GM11168 (cell line): ENCODE measurements around the gene JAM2.
"Not testable (repeated sequence)": the region's sequence is repeated elsewhere in the genome, so short reads cannot be mapped to it uniquely, and the experiment has no call there.

Experiments
- in situ Hi-C: fragments of 300-500 bp; cut with MboI; formaldehyde crosslinking; loops from one replicate; pipeline ENCODE4 v1.12.0; 2022; ENCODE audit warnings: low sequenced_read_pairs; ENCODE audit not compliant: unreplicated experiment

Gene JAM2, protein sequence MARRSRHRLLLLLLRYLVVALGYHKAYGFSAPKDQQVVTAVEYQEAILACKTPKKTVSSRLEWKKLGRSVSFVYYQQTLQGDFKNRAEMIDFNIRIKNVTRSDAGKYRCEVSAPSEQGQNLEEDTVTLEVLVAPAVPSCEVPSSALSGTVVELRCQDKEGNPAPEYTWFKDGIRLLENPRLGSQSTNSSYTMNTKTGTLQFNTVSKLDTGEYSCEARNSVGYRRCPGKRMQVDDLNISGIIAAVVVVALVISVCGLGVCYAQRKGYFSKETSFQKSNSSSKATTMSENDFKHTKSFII

DNA sequence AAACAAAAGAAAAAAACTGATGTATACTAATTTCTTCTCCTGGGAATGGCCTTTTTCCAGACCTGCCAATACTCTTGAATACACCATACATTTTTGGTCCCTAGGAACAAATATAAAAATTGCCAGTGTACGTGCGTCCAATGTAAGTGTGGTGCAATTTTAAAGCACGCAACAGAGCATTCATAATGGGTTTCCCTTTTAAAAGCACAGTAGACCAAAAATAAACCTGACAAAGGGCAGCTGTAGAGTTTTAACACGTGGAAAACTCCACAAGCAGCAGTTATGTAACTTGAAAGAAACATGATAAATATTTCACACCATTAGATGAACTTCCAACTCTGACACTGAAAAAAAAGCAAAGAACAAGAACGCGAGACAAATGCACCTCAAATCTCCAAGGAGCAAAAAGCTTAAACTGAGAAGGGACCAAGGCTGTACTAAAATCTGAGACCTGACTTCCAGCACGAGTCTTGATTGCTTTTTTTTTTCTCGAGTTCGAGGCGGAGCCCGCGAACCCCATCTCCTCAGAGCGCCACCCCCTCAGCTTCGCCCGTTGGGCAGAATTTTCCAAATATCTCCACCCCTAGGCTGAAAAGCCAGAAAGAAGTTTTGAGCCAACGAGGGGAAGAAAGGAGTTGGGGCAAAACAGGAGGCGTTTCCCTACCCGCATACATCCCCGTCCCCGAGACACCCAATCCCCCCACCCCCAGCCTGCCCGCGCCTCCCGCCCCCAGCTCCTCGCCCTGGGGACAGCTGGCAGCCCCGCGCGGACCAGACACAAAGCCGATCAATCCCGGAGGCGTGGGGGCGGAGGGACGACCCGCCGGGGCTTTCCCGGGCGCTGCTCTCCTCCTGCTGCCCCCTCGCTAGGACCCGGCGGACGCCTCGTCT, at the start of gene JAM2:
Gene JAM2 (plus strand): TSS at position 599 of the 891 bp plus-strand sequence. CDS start 564 bp downstream, outside the sequence.
- in situ Hi-C loops = no loop called here

DNA sequence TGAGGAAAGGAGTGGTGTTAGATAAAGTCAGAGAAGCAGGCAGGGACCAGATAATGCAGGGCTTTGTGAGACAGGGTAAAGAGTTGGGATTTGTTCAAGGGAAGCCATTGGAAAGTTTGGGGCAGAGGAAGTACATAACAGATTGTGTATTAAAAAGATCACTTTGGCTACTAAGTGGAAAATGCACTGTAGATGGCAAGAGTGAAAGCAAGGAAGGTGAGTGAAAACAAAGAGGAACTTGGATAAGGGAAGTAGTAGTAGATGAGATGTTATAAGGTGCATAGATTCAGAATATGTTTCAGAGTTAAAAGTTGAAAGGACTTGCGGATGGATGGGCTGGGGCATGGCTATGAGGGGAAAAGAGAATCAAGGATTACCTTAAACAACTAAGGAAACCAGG, 49.2 kb upstream of the JAM2 start:
- in situ Hi-C loops = no loop called here

DNA sequence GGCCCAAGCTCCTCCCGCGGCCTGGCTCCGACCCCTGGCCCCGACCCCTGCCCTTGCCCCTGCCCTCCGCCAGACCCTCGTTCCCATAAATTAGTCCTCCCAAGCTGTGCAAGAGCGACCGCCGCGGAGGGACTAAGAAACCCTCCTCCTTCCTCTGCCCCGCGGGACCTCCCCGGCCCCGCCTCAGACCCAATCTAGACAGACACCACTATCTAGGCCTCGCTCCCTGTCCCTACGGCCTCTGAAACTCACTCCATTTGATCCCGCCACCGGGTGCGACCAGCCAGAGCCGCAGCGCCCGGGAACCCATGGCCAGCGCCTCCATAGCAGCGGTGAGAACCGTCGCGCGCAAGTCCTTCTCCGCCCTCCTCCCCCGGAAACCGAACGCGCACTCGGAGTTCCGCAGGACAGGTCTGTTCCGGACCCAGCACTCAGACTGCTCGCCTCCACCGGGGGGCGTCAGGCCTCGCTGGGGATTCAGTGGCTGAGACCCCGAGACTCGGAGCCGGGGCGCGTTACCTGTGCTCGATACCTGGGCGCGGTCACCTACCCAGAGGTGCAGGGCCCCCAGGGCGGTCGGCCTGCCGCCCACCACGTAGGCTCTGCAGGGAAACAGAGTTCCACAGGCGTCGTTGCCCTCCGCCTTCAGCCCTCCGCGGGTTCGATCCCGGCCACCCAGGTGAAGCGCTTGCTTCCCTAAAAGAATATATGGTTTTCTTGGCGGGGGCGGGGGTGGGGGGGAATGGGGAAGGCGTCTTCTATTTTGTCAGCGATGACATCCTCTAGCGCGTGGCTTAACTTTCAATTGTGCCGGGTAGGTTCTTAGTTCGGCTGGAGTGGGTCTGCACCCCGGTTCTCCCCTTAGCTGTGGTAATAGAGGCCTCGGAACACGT, 31.7 kb upstream of the JAM2 start, which contains the start of gene MRPL39:
Gene MRPL39 (minus strand): TSS at position 331 of the 893 bp plus-strand sequence. CDS start 6 bp downstream, at position 325.
- in situ Hi-C loops = loop anchor here (25.0 kb wide), 1 partner anchor 255 kb away; no protein-coding TSS in a partner anchor

DNA sequence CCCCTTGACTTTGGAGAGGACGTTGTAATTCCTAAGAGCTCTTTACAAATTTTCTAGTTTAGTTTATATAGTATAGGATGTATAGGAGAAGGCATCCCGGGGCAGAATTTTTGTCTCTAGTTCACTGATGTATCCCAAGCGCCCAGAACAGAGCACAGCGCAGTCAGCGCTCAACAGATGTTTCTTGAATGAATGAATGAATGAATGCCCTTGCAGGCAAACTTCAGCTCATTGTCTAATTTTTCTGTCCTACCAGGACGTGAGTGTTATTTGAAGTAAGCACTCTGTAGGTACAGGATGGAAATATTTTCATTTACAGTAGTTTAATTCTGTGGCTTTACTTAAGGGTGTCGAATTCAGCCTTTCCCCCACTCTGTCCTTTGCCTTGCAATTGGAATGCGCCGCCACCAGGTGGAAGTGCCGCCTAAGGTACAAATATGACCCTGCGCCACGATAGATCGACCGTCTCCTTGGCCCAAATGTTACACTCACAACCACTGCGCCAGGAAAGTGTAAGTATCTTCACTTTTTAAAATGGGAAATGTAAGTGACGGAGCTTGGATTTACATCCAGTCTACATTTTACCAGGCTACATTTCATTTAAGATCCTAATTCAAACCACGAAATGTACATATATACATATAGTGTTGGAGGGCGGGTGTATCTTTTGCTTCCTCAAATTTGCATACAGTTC, 30.9 kb upstream of the JAM2 start:
- in situ Hi-C loops = loop anchor here (25.0 kb wide), 1 partner anchor 254 kb away; no protein-coding TSS in a partner anchor

DNA sequence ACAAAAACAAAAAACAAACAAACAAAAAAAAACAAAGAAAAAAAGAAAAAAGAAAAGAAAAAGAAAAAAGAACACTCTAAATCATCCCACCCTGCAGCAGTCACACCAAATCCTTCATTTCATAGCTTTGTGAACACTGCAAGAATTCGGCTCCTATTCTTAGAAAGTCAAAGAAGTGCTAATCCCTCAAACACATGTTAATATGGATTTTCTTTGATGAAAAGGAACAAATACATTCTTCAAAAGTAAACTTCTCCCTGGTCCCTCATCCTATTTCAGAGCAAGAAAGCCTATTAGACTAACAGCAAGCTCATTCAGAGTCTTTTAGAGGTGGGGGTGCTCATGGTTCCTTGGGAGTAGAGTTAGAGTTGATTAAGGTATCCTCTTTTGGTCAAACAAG, 24.6 kb upstream of the JAM2 start:
- in situ Hi-C loops = loop anchor here (5.0 to 25.0 kb wide), 2 partner anchors 93 to 248 kb away; no protein-coding TSS in a partner anchor

DNA sequence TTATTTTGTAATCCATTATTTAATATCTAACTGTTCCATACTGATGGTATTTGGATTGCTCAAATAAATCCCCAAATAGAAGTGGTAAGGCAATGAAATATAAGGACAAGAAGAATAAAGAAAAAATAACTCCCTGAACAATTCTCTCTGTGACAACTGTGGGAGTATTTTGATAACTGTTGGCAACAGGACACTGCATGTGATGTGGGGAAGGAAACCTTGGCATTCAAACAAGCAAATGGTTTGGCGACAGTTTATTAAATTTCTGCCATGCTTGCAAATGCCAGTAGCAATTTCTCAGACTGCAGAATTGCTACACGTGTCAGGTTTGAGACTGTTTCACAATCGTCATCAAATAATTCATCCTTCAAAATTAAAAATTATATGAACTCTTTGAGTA, 23.2 kb upstream of the JAM2 start:
- in situ Hi-C loops = loop anchor here (25.0 kb wide), 1 partner anchor 246 kb away; no protein-coding TSS in a partner anchor

DNA sequence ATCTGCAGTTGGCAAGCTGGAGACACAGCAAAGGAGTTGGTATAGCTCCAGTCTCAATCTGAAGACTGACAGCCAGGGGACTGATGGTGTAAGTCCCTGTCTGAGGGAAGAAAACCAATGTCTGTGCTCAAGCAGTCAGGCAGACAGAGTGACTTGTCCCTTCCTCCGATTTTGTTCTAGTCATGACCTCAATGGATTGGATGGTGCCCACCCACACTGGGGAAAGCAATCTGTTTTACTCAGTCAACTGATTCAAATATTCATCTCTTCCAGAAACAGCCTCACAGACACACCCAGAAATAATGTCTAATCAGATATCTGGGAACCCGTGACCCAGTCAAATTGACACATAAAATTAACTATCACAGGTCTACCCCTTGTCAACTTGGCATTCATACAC, 19.9 kb upstream of the JAM2 start:
- in situ Hi-C loops = loop anchor here (25.0 kb wide), 1 partner anchor 243 kb away; no protein-coding TSS in a partner anchor

DNA sequence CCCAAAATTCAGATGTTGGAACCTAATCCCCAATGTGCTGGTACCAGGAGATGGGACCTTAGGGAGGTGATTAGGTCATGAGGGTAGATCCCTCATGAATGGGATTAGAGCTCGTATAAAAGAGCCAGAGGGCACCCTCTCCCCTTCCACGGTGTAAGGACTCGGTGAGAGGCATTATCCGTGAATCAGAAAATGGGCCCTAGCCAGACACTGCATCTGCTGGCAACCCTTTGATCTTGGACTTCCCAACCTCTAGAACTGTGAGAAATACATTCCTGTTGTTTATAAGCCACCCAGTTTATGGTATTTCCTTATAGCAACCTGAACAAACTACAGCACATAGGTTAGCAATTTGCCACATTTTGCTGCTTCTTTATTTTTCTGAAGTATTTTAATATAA, 14.5 kb upstream of the JAM2 start:
- in situ Hi-C loops = loop anchor here (25.0 kb wide), 1 partner anchor 238 kb away; no protein-coding TSS in a partner anchor

DNA sequence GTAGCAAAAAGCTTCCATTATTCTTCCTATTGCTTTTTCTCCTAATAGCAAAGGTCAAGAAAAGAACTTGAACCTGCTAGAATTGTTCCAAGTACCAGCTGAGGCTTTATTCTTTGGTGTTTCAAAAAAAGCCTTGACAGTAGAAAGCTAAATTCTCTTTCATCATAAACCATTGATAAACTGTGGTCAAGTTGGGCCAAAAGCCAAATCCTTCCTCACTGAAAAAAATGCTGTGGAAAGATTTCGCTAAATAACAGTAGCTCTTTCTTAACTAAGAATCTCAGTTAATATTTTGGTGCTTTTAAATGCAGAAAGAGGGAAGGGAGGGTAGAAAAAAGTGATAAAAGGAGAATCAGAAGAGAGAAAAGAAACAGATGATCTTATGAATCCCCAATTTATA, 14.0 kb upstream of the JAM2 start:
- in situ Hi-C loops = no loop called here

DNA sequence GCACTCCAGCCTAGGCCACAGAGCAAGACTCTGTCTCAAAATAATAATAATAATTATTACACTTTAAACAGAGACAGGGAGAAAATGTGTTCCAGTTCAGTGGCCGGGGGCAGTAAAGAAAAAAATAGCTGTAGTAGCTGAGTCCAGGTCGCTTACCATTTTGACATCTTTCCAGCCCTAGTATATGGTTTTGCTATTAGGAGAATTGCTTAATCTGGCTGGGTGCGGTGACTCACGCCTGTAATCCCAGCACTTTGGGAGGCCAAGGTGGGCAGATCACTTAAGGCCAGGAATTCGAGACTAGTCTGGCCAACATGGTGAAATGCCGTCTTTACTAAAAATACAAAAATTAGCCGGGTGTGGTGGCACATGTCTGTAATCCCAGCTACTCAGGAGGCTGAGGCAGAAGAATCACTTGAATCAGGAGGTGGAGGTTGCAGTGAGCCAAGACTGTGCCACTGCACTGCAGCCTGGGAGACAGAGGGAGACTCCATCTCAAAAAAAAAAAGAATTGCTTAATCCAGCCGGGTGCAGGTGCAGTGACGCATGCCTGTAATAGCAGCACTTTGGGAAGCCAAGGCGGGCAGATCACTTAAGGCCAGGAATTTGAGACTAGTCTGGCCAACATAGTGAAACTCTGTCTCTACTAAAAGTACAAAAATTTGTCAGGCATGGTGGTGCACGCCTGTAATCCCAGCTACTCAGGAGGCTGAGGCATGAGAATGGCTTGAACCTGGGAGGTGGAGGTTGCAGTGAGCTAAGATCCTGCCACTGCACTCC, 13.1 kb upstream of the JAM2 start:
- in situ Hi-C loops = not testable (repeated sequence)

DNA sequence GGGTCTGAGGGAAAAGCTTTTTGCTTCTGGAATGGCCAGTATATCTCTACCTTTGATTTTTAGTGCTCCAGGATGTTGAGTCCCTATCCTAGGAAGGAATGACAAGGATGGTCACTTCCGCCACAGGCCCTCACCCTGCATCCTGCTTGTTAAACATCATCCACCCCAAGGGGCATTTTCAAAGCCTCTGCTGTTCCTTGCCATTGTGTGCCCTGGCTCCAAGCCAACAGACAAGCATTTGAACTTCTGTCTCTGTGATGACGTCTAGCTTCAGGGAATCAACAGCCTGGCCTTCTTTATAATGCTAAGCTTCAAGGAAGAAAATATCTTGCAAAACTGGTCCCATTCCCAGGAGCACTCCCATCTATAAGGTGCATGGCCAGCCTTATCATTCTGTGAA, 12.3 kb upstream of the JAM2 start:
- in situ Hi-C loops = no loop called here

DNA sequence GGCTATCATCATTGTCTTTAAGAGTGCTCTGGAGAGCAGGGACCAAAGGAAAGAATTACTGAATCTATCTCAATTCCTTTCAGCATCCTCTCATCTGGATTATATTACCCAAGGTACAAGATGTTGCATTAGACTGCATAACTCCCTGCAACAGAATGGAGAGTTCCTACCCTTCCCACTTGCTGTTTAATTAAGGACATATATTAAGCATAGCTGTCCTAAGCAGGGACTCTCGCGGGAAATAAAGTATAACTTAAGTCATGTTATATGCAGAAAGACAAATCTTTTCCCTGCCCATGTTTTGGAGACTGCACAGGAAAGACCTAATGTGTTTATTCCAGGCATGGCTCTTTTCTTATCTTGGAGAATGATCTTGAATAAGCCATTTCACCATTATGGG, 6.8 kb upstream of the JAM2 start:
- in situ Hi-C loops = no loop called here

DNA sequence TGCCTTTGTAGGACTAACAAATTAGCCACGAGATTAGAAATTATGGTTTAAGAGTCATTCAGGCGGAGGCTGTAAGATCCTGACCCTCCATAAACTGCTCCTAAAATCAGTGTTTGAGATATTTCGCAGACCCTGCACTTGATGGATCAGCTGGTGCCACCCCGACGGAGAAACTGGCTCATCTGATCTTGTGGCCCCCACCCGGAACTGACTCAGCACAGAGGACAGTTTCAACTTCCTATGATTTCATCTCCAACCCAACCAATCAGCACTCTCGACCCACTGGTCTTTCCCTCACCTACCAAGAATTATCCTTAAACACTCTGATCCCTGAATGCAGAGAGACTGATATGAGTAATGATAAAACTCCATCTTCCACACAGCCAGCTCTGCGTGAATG, 3.7 kb upstream of the JAM2 start:
- in situ Hi-C loops = no loop called here

DNA sequence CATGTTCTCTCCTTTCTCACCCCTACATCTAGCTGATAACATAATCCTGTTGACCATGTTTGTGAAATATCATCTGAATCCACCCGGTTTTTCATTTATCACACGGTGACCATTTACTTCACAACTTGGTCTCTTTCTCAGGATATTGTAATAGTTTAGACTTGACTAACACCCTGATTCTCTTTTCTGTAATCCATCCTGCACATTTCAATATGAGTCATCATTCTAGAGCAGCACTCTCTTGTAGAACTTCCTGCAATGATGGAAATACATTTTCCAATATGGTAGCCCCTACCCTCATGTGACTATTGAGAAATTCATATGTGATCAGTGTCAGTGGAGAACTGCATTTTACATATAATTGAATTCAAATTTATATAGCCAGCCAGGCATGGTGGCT, 2.3 kb upstream of the JAM2 start:
- in situ Hi-C loops = no loop called here

DNA sequence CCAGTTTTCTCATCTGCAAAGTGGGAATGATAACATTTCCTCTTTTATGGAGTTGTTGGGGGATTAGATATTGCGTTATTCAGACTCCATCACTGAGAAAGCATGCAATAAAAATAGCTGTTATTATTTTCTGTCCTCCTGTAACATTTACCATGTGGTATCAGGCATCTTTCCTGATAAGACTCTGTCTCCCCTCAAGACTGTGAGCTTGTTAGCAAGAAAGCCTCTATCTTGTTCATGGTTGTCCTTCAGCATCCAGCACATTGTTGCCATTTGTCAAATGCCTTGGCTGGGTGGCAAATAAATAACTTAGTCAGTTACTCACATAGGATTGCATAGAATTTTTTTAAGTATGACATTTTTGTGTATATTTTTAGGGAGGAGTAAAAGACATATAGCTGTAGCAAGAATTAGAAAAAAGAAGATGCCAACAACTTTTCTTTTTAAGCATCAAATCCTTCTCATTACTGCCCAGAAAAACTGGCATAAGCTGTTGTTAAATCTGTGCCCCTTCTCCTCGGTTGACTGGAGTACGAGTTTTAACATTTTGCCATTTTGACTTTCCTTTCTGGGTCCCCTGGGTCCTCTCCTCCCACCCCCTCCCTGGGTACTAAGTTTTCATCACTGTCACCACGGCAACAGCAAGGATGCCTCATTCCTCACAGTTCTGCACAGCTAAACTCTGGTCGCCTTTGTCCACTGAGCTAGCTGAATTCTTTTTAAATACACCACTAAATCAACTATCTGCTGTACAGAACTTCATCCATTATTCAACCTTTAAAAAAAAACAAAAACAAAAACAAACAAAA, 1.0 kb upstream of the JAM2 start:
- in situ Hi-C loops = no loop called here

DNA sequence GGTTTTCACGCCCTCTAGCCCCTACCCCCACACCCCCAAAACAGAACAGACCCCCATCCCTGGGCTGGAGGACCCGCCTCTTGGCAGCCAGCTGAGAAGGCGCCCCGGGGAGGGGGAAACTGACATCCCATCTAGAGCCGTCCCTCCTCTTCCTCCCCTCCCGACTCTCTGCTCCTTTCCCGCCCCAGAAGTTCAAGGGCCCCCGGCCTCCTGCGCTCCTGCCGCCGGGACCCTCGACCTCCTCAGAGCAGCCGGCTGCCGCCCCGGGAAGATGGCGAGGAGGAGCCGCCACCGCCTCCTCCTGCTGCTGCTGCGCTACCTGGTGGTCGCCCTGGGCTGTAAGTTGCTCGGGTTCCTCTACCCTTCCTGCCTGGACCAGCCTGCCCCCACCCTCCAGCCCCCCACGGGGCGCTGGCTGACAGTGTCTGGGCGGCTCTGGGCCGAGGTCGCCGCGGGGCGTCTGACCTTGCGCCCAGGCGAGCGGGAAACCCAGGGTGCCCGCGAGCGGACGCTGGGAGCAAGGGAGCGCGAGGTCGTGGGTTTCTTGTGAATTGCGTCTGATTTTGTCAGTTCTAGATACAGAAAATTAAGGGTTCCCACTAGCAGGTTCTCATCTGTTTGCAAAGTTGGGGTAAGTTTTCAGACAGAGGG, 618 bp downstream of the JAM2 start:
- in situ Hi-C loops = no loop called here

DNA sequence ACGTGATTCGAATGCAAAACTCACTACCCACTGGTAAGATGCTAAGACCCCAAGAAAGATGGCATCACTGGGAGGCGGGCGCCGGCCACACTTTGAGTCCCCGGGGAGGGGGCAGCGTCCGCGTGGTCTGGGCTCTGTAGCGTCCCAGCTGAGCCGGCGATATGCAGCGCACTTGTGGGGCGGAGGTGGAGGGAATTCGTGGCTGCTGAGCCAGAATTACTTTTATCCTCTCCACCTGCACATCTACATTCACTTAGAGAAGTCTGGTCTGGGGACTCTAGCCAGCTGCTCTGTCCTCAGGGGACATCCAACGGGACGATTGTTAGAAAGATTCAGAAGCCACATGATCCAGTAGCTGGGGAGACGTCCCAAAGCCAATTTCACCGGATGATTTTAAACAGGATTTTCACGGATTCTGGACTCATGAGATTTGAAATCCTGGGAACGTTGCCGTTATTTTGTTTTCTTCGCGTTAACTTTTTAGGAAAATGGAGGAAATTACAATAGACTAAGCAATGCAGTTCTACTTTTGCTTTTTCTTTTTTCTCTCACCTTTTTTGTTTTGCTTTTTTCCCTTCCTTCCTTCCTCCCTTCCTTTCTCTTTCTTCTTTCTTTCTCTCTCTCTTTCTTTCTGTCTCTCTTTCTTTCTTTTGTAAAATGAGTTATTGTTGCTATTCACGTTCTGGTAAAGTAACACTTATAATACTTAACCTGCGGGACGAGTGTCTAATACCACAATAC, 1.3 kb downstream of the JAM2 start:
- in situ Hi-C loops = no loop called here
